Measurements from ENCODE around the gene CPNE1. TPM values are rescaled to one million over a fixed set of nuclear protein-coding genes. Genes with fewer than 3 reads are reported as not detected.

The CPNE1 gene
- total and polyA plus RNA-seq, 12 donors = 25.8 to 114 (median 53.7) TPM

DNA sequence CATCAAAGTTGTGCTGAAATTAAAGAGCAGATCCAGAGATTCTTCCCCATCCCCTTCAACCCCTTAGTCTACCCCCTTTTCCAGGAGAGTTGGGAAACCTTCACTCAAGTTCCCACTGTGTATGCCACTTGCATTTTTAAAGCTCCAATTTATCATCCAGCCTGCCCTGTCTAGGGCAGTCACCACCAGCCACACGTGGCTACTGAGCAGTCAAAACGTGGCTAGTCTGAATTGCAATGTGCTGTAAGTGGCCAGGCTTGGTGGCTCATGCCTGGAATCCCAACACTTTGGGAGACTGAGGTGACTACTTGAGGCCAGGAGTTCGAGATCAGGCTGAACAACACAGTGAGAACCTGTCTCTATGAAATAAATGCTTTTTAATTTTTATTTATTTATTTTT lies 87.9 kb downstream of the CPNE1 start:
- TF ChIP-seq, protein P1, sequence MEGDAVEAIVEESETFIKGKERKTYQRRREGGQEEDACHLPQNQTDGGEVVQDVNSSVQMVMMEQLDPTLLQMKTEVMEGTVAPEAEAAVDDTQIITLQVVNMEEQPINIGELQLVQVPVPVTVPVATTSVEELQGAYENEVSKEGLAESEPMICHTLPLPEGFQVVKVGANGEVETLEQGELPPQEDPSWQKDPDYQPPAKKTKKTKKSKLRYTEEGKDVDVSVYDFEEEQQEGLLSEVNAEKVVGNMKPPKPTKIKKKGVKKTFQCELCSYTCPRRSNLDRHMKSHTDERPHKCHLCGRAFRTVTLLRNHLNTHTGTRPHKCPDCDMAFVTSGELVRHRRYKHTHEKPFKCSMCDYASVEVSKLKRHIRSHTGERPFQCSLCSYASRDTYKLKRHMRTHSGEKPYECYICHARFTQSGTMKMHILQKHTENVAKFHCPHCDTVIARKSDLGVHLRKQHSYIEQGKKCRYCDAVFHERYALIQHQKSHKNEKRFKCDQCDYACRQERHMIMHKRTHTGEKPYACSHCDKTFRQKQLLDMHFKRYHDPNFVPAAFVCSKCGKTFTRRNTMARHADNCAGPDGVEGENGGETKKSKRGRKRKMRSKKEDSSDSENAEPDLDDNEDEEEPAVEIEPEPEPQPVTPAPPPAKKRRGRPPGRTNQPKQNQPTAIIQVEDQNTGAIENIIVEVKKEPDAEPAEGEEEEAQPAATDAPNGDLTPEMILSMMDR (IDR thresholded peaks at IDR 0.05) = no peak
- intact Hi-C loops (cut with DNase I) = no loop called here
- ATAC-seq = no peak
- WGBS, 2 donors = 59 to 69% methylated on average over 3 of the region's 3 CpGs
- DNase-seq = no peak
- no peaks in the 10 kb centered on the region for H3K4me1 ChIP-seq
- no peaks in the 10 kb centered on the region for H3K27me3 ChIP-seq
- no peak overlapping the region for H3K4me3 ChIP-seq
- peaks cover 0 to 36% (median 16%) of the 10 kb centered on the region in 11 donors for H3K9me3 ChIP-seq
- H3K27ac ChIP-seq = no peak overlapping the region
- H3K36me3 ChIP-seq = no peaks in the 10 kb centered on the region

Other genes starting within 250 kb of the CPNE1 start
- gene GDF5, start 226.7 kb downstream of the CPNE1 start, total RNA-seq = under 1 TPM in 4 of 10 donors, not detected in 6; 0.08 to 0.15 (median 0.11) TPM
- under 1 TPM in 1 of 2 donors, not detected in 1; 0.26 TPM for gene GDF5, start 226.7 kb downstream of the CPNE1 start, polyA plus RNA-seq
- gene CEP250, start 209.3 kb downstream of the CPNE1 start, total RNA-seq = 10 to 100 TPM in 9 of 10 donors, 1 to 10 TPM in 1; 9.6 to 18.8 (median 13.8) TPM
- 10 to 100 TPM in 1 of 2 donors, 1 to 10 TPM in 1; 4.8 to 15.4 TPM for gene CEP250, start 209.3 kb downstream of the CPNE1 start, polyA plus RNA-seq
- not detected for gene C20orf173, start 135.2 kb downstream of the CPNE1 start, total RNA-seq
- gene C20orf173, start 135.2 kb downstream of the CPNE1 start, polyA plus RNA-seq = not detected
- gene ERGIC3, start 122.8 kb downstream of the CPNE1 start, total RNA-seq = 100 to 1,000 TPM in 6 of 10 donors, 10 to 100 TPM in 4; 40.9 to 143 (median 102) TPM
- 100 to 1,000 TPM; 101 to 129 TPM for gene ERGIC3, start 122.8 kb downstream of the CPNE1 start, polyA plus RNA-seq
- gene SPAG4, start 49.1 kb downstream of the CPNE1 start, total RNA-seq = 10 to 100 TPM in 1 of 10 donors, 1 to 10 TPM in 9; 2.7 to 11.7 (median 4.1) TPM
- gene SPAG4, start 49.1 kb downstream of the CPNE1 start, polyA plus RNA-seq = 1 to 10 TPM; 4.4 to 8.7 TPM
- 10 to 100 TPM; 44.6 to 63.0 (median 52.2) TPM for gene RBM12, start within 50 bp of the CPNE1 start, total RNA-seq
- gene RBM12, start within 50 bp of the CPNE1 start, polyA plus RNA-seq = 1 to 10 TPM; 6.0 to 10.0 TPM
- 10 to 100 TPM; 41.8 to 69.0 (median 59.3) TPM for gene NFS1, start 34.5 kb upstream of the CPNE1 start, total RNA-seq
- 10 to 100 TPM; 29.5 to 49.7 TPM for gene NFS1, start 34.5 kb upstream of the CPNE1 start, polyA plus RNA-seq
- gene ROMO1, start 34.5 kb upstream of the CPNE1 start, total RNA-seq = 100 to 1,000 TPM; 128 to 193 (median 156) TPM
- gene ROMO1, start 34.5 kb upstream of the CPNE1 start, polyA plus RNA-seq = 100 to 1,000 TPM; 595 to 734 TPM
- 100 to 1,000 TPM; 110 to 170 (median 124) TPM for gene RBM39, start 77.4 kb upstream of the CPNE1 start, total RNA-seq
- gene RBM39, start 77.4 kb upstream of the CPNE1 start, polyA plus RNA-seq = 100 to 1,000 TPM in 1 of 2 donors, 10 to 100 TPM in 1; 98.8 to 412 TPM
- 10 to 100 TPM; 31.9 to 44.7 (median 37.8) TPM for gene PHF20, start 107.1 kb upstream of the CPNE1 start, total RNA-seq
- gene PHF20, start 107.1 kb upstream of the CPNE1 start, polyA plus RNA-seq = 10 to 100 TPM; 23.4 to 34.1 TPM